ENCODE measurements around the gene CHST4.

DNA sequence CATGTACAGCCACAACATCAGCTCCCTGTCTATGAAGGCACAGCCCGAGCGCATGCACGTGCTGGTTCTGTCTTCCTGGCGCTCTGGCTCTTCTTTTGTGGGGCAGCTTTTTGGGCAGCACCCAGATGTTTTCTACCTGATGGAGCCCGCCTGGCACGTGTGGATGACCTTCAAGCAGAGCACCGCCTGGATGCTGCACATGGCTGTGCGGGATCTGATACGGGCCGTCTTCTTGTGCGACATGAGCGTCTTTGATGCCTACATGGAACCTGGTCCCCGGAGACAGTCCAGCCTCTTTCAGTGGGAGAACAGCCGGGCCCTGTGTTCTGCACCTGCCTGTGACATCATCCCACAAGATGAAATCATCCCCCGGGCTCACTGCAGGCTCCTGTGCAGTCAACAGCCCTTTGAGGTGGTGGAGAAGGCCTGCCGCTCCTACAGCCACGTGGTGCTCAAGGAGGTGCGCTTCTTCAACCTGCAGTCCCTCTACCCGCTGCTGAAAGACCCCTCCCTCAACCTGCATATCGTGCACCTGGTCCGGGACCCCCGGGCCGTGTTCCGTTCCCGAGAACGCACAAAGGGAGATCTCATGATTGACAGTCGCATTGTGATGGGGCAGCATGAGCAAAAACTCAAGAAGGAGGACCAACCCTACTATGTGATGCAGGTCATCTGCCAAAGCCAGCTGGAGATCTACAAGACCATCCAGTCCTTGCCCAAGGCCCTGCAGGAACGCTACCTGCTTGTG, 10.7 kb downstream of the CHST4 start:
- TF ChIP-seq, protein P1, sequence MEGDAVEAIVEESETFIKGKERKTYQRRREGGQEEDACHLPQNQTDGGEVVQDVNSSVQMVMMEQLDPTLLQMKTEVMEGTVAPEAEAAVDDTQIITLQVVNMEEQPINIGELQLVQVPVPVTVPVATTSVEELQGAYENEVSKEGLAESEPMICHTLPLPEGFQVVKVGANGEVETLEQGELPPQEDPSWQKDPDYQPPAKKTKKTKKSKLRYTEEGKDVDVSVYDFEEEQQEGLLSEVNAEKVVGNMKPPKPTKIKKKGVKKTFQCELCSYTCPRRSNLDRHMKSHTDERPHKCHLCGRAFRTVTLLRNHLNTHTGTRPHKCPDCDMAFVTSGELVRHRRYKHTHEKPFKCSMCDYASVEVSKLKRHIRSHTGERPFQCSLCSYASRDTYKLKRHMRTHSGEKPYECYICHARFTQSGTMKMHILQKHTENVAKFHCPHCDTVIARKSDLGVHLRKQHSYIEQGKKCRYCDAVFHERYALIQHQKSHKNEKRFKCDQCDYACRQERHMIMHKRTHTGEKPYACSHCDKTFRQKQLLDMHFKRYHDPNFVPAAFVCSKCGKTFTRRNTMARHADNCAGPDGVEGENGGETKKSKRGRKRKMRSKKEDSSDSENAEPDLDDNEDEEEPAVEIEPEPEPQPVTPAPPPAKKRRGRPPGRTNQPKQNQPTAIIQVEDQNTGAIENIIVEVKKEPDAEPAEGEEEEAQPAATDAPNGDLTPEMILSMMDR (IDR thresholded peaks at IDR 0.05 in 4 of 5, conservative IDR thresholded peaks at IDR 0.05 in 1 of 5): no peak
- no peak for TF ChIP-seq POLR2A (IDR thresholded peaks at IDR 0.05)

Data from gastrocnemius medialis (tissue), 4 donors.